DOHH2 (cell line): Measurements from ENCODE around the gene HES2.

Experiments used
- EZH2phosphoT487 ChIP-seq: fragments of 200-600 bp; sonication (generic); IDR thresholded peaks from 2 replicates; pipeline ENCODE4 v1.6.1; 2017; ENCODE audit warnings: borderline replicate concordance, mild to moderate bottlenecking, antibody characterized with exemption, low read length, moderate library complexity, mixed read lengths
- TF ChIP-seq, protein P1 (sequence below): fragments of 200-600 bp; sonication (generic); IDR thresholded peaks from one replicate; pipeline ENCODE4 v1.5.1; 2014; ENCODE audit warnings: antibody characterized with exemption, mild to moderate bottlenecking, low read depth, low read length; ENCODE audit not compliant: poor library complexity, severe bottlenecking

- TF ChIP-seq, protein P1, sequence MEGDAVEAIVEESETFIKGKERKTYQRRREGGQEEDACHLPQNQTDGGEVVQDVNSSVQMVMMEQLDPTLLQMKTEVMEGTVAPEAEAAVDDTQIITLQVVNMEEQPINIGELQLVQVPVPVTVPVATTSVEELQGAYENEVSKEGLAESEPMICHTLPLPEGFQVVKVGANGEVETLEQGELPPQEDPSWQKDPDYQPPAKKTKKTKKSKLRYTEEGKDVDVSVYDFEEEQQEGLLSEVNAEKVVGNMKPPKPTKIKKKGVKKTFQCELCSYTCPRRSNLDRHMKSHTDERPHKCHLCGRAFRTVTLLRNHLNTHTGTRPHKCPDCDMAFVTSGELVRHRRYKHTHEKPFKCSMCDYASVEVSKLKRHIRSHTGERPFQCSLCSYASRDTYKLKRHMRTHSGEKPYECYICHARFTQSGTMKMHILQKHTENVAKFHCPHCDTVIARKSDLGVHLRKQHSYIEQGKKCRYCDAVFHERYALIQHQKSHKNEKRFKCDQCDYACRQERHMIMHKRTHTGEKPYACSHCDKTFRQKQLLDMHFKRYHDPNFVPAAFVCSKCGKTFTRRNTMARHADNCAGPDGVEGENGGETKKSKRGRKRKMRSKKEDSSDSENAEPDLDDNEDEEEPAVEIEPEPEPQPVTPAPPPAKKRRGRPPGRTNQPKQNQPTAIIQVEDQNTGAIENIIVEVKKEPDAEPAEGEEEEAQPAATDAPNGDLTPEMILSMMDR, result no peak
- TF ChIP-seq EZH2phosphoT487, result no peak
These were observed 31.2 kb upstream of the HES2 start for GRCh38 chr1:6450943-6451373.
